ENCODE results near the gene CHORDC1.

CHORDC1 gene
- long read RNA-seq, full-length matches to known transcripts: 122 of 137 reads
- long read RNA-seq, partial matches to known transcripts: 6 of 137 reads
- long read RNA-seq, other reads (novel, unspliced or antisense): 9 of 137 reads

- Histone ChIP-seq H3K4me3 (replicated peaks; ENCODE audit: insufficient read depth, low read length) (peak within 1 kb of the TSS; percentile 60), H3K27me3 (ENCODE audit: insufficient read depth, poor library complexity, severe bottlenecking) (no peaks in the 10 kb centered on the region), H3K27ac (replicated peaks) (peak within 1 kb of the TSS; percentile 83)
- TF ChIP-seq REST (IDR thresholded peaks at IDR 0.05; ENCODE audit: insufficient replicate concordance, low read depth) (no peak), SPI1 (IDR thresholded peaks at IDR 0.05; ENCODE audit: borderline replicate concordance, low read depth) (no peak), GABPA (IDR thresholded peaks at IDR 0.05; ENCODE audit: low read depth) (peak; percentile 50; the same call in 1 of the 2 replicates), CTCF (IDR thresholded peaks at IDR 0.05; ENCODE audit: insufficient read depth, low read length) (no peak), POLR2AphosphoS5 (IDR thresholded peaks at IDR 0.05; ENCODE audit: low read depth) (peak; percentile 86; the same call in 1 of the 2 replicates)
- peak; percentile 59 to 92 for DNase-seq (ENCODE audit: low read depth in 1 of 2, low spot score in 1 of 2)
Observed at GRCh38 chr11:90222459-90223247, at the start of gene CHORDC1. TSS of gene CHORDC1 (minus strand) at chr11:90223049. CDS start at chr11:90222954, 95 bp downstream.

- TF ChIP-seq SPI1 (IDR thresholded peaks at IDR 0.05; ENCODE audit: borderline replicate concordance, low read depth) (no peak), REST (IDR thresholded peaks at IDR 0.05; ENCODE audit: insufficient replicate concordance, low read depth) (no peak), CTCF (IDR thresholded peaks at IDR 0.05; ENCODE audit: insufficient read depth, low read length) (no peak), GABPA (IDR thresholded peaks at IDR 0.05; ENCODE audit: low read depth) (no peak), POLR2AphosphoS5 (IDR thresholded peaks at IDR 0.05; ENCODE audit: low read depth) (no peak)
- Histone ChIP-seq H3K27me3 (ENCODE audit: insufficient read depth, poor library complexity, severe bottlenecking) (no peaks in the 10 kb centered on the region), H3K4me3 (replicated peaks; ENCODE audit: insufficient read depth, low read length) (no peak overlapping the region), H3K27ac (replicated peaks) (no peak overlapping the region)
- DNase-seq (ENCODE audit: low read depth in 1 of 2, low spot score in 1 of 2): no peak
Observed at GRCh38 chr11:90257158-90257525, 34.3 kb upstream of the CHORDC1 start.

- TF ChIP-seq POLR2AphosphoS5 (IDR thresholded peaks at IDR 0.05; ENCODE audit: low read depth) (no peak), SPI1 (IDR thresholded peaks at IDR 0.05; ENCODE audit: borderline replicate concordance, low read depth) (no peak), REST (IDR thresholded peaks at IDR 0.05; ENCODE audit: insufficient replicate concordance, low read depth) (no peak), CTCF (IDR thresholded peaks at IDR 0.05; ENCODE audit: insufficient read depth, low read length) (no peak), GABPA (IDR thresholded peaks at IDR 0.05; ENCODE audit: low read depth) (no peak)
- Histone ChIP-seq H3K4me3 (replicated peaks; ENCODE audit: insufficient read depth, low read length) (no peak overlapping the region), H3K27ac (replicated peaks) (no peak overlapping the region), H3K27me3 (ENCODE audit: insufficient read depth, poor library complexity, severe bottlenecking) (no peaks in the 10 kb centered on the region)
- DNase-seq (ENCODE audit: low read depth in 1 of 2, low spot score in 1 of 2): no peak
Observed at GRCh38 chr11:90256404-90257157, 33.7 kb upstream of the CHORDC1 start.

Data from HL-60 (cell line).